ENCODE data around the gene TRPC5OS.

Gene TRPC5OS

DNA sequence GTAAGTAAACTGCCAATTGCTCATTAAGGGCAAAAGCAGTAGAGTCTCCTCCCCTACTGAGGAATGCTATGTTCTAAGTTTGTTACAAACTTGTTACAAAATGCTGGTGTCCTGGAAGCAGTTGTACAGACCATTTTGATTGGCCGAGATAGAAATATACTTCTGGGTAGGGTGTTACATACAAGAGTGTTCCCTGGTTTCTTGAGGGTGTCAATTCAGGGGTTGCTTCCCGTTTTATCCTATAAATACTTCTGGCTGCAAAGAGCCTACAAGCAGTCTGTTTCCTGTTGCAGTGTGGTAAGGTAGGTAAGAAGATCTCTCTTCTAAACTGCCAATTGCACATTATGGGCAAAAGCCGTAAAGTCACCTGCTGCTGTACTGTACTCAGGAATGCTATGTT is 5.7 kb downstream of the TRPC5OS start:
- in situ Hi-C loops (cut with HindIII; ENCODE audit: low pct_ligation_motif_present, low pct_unique_long_range_greater_than_20kb, low sequenced_read_pairs): no loop called here
- no peak for DNase-seq

DNA sequence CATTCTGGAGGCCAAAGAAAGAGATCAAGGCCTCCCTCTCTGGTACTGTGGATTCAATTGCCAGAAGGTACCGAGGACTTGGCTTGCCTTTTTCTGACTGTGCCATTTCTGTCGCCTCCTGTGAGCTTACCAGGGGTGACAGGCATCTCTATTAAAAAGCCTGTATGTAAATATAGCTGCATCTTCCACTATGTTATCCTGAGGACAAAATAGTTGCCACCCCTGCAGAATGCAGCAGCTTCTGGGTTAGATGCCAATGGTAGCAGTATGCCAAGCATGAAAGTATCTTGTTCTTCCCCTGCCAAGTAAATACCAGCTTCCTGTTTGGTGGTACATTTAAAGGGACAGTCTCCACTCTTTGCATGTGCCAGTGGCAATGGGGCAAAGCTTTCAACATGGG is 10.7 kb downstream of the TRPC5OS start:
- in situ Hi-C loops (cut with HindIII; ENCODE audit: low pct_ligation_motif_present, low pct_unique_long_range_greater_than_20kb, low sequenced_read_pairs): no loop called here

DNA sequence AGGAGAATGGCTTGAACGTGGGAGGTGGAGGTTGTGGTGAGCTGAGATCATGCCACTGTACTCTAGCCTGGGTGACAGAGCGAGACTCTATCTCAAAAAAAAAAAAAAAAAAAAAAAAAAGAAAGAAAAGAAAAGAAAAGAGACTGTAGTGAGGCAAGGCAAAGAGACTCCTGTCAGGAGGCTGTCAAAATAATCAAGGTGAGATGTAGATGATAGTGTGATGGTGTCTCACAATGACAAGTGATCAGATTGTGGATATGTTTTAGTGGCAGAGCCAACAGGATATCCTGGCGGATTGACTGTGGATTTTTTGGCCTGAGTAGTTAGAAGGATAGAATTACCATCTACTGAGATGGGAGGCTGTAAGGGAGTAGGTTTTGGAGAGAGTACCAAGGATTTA is 12.6 kb downstream of the TRPC5OS start:
- in situ Hi-C loops (cut with HindIII; ENCODE audit: low pct_ligation_motif_present, low pct_unique_long_range_greater_than_20kb, low sequenced_read_pairs): no loop called here
- DNase-seq: no peak

More for the DNA sequence above, 10.7 kb downstream of the TRPC5OS start:
- DNase-seq: no peak

DNA sequence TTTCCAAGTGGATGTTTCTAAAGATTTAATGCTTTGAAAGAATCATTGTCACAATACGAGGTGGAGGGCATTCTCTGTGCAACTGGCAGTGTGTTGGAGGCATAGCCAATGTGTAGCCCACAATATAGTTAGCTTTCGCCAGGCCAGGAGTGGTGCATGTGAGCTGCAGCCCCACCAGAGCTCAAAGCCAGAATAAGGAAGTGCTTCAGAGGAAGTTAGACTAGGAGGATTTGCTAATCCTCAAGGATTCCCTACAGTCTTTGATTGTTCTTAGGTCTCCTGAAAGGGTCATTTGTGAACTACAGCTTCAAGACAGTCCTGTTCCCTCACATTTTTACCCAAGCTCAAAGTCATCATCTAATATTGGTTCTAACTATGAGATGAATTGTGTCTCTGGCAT is 16.4 kb downstream of the TRPC5OS start:
- in situ Hi-C loops (cut with HindIII; ENCODE audit: low pct_ligation_motif_present, low pct_unique_long_range_greater_than_20kb, low sequenced_read_pairs): no loop called here
- no peak for DNase-seq

DNA sequence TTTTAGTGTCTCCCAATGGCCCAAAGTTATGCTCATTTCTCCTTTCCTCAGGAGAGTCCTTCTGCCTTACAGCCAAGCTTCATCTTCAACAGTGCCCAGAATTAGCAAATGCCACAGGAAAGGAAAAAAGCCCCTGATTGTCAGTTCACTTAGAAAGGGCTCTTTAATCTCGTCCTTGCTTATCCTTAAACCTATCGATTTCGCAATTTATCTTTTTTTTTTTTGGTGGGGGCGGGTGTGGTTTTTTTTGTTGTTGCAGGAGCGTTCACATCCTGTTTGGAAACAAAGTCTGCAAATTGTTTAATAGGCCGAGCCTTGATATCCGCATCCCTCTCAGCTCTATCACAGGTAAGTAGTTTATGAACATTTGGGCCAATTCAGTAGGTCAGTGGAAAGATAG is 20.2 kb downstream of the TRPC5OS start:
- in situ Hi-C loops (cut with HindIII; ENCODE audit: low pct_ligation_motif_present, low pct_unique_long_range_greater_than_20kb, low sequenced_read_pairs): no loop called here
- no peak for DNase-seq

DNA sequence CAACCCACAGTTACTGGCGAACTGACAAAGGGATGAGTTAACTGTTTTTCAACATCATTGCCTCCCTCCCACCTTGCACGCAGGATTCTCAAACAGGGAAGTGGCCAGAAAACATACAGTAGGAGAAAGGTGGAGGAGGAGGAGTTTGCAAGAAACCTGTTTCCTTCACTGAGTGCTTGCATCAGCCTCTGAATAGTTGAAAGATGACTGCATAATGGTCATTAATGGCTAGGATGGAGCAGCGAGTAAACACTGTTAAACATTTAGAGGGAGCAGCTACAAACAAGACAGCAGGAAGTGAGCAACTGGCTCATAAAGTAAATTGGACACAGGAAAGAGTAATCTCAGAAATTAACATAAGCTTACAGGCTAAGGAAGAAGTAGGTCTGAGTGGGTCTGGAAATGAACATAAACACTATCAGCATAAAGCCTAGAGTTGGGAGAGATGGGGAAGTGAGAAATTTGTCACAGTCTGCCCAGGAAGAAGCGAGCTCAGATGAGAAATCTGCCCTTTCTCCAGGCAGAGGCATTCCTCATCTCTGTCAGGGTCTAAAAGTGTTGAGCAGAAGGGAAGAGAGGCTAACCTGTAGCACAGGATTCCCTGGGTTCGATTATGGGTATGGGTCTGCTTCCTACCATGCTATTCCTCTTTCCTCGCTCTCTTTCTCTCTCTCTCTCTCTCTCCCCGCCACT is 38.6 kb downstream of the TRPC5OS start:
- DNase-seq: no peak
- in situ Hi-C loops (cut with HindIII; ENCODE audit: low pct_ligation_motif_present, low pct_unique_long_range_greater_than_20kb, low sequenced_read_pairs): no loop called here

DNA sequence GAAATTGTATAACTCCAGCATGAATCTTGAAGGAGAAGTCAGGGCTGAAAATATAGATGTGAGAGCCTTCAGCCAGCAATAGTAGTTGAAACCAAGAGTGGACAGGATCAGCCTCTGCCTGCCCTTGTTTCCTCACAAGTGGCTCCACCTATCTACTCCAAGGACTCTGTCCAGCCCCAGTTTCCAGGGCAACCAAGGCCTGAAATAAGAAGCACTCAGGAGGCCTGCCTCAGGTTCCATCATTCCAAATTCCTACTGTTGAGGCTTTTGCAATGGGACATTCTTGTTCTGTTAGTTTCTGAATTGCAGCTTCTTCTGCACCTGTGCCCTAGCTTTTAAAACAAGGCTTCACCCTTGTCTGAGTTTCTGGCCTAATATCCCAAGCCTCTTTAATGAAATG is 41.6 kb downstream of the TRPC5OS start:
- in situ Hi-C loops (cut with HindIII; ENCODE audit: low pct_ligation_motif_present, low pct_unique_long_range_greater_than_20kb, low sequenced_read_pairs): no loop called here
- DNase-seq: no peak

DNA sequence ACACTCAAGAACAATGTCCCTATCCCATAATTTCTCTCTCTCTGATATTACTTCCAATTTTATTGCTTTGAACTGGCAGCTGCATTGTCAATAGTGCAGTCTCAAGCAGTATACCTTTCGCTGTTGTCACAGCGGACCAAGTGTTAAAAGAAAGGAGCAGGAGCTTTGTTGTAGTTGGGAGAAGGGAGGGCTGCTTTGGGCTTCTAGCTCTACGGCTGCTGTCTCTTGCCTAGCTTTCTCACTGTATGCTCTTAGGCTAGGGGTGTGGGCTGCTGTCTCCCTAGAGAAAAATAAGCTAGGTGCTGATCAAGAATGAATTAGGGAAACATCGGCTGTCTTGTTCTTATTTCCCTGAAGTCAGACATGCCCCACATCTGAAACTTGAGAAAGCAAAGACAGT is 52.5 kb downstream of the TRPC5OS start:
- no peak for DNase-seq
- in situ Hi-C loops (cut with HindIII; ENCODE audit: low pct_ligation_motif_present, low pct_unique_long_range_greater_than_20kb, low sequenced_read_pairs): no loop called here
